Mucosa of descending colon (tissue), 3 donors: Measurements from ENCODE around the gene RPRD1B. TPM values are rescaled to one million over a fixed set of nuclear protein-coding genes. Genes with fewer than 3 reads are reported as not detected.
A peak's percentile ranks its signal among the peaks of the same experiment; 100 is the strongest.

Source experiments
- ATAC-seq: fragments of 200-7000 bp; cut with Tn5 transposase; one replicate; pipeline ENCODE4 v1.9.1; 2020; ENCODE audit warnings: mild to moderate bottlenecking, moderate library complexity
- DNase-seq, 3 donors: peaks; one replicate each; pipeline ENCODE4 v3.0.0-alpha.2; 2020
- H3K36me3 ChIP-seq: fragments of 200-600 bp; one replicate; pipeline ENCODE4 v1.8.0; 2021; ENCODE audit warnings: low read depth, mild to moderate bottlenecking
- H3K4me1 ChIP-seq: fragments of 200-600 bp; one replicate; pipeline ENCODE4 v1.8.0; 2021; ENCODE audit warnings: low read depth, mild to moderate bottlenecking
- H3K4me3 ChIP-seq: fragments of 200-600 bp; one replicate; pipeline ENCODE4 v1.8.0; 2021; ENCODE audit warnings: mild to moderate bottlenecking
- H3K9me3 ChIP-seq: fragments of 200-600 bp; one replicate; pipeline ENCODE4 v1.8.0; 2021; ENCODE audit warnings: mild to moderate bottlenecking
- intact Hi-C, 2 donors: fragments of 100-400 bp; cut with DNase I in 1 of 2; cut with micrococcal nuclease in 1 of 2; formaldehyde crosslinking; loops; one replicate each; pipeline versions ENCODE4 v1.11.0 to v1.11.1; 2022; cut with DNase I, micrococcal nuclease
- total RNA-seq, 3 donors: library from RNA; stranded (reverse); fragmentation: NEBNext Ultra II Directional in 2 of 3; extraction: Animal tissue kit (Norgen Biotek cat#: 25700) in 2 of 3; gene quantifications; one replicate each; pipeline versions ENCODE4 v1.2.1 to v1.2.4, GENCODE V29; 2021 to 2023
- TF ChIP-seq, protein P1 (sequence below): fragments of 200-600 bp; IDR thresholded peaks from one replicate; pipeline ENCODE4 v1.8.0; 2022; ENCODE audit warnings: antibody characterized with exemption, mild to moderate bottlenecking
- donor health status: DM: no; HTN: no; CAD: no; lungs with moderate emphysema.
- donor health status: DM: no; HTN: no; CAD: no.
- donor health status: DM: no; HTN: yes; CAD: no.

RPRD1B gene
- total RNA-seq, 3 donors from 2014 or later, result 28.2 to 36.3 (median 32.9) TPM

DNA sequence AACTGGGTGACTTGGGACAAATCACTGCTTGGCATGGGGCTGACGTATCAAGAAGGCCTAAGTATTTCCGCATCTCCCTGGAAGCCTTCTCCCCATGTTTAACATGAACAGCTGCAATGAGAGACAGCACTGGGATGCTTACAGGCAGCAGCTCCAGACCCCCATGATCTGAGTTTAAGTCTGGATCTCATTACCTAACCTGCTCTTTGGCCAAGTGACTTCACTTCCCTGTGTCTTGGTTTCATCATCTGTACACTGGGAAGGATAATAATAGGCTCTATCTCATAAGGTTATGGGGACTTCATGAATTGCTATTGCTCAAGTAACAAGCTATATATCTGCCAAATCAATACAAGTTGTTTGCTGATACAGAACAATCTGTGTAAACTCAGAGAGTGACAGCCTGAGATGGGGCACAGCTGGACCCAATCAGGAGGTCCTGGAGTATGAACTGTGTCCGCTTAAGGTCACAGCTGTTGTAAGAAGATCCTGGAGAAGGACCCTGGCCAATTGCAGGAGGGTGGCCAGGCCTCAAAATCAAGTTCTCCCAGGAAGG lies 75.5 kb downstream of the RPRD1B start:
- intact Hi-C loops, result no loop called here
- Histone ChIP-seq H3K4me3 (no peak overlapping the region), H3K4me1 (peaks cover 21% of the 10 kb centered on the region), H3K36me3 (no peaks in the 10 kb centered on the region), H3K9me3 (no peaks in the 10 kb centered on the region)
- TF ChIP-seq, protein P1, sequence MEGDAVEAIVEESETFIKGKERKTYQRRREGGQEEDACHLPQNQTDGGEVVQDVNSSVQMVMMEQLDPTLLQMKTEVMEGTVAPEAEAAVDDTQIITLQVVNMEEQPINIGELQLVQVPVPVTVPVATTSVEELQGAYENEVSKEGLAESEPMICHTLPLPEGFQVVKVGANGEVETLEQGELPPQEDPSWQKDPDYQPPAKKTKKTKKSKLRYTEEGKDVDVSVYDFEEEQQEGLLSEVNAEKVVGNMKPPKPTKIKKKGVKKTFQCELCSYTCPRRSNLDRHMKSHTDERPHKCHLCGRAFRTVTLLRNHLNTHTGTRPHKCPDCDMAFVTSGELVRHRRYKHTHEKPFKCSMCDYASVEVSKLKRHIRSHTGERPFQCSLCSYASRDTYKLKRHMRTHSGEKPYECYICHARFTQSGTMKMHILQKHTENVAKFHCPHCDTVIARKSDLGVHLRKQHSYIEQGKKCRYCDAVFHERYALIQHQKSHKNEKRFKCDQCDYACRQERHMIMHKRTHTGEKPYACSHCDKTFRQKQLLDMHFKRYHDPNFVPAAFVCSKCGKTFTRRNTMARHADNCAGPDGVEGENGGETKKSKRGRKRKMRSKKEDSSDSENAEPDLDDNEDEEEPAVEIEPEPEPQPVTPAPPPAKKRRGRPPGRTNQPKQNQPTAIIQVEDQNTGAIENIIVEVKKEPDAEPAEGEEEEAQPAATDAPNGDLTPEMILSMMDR, result no peak
- peak; percentile 34 for ATAC-seq
- DNase-seq, result peak in 1 of 3 donors; percentile 39

DNA sequence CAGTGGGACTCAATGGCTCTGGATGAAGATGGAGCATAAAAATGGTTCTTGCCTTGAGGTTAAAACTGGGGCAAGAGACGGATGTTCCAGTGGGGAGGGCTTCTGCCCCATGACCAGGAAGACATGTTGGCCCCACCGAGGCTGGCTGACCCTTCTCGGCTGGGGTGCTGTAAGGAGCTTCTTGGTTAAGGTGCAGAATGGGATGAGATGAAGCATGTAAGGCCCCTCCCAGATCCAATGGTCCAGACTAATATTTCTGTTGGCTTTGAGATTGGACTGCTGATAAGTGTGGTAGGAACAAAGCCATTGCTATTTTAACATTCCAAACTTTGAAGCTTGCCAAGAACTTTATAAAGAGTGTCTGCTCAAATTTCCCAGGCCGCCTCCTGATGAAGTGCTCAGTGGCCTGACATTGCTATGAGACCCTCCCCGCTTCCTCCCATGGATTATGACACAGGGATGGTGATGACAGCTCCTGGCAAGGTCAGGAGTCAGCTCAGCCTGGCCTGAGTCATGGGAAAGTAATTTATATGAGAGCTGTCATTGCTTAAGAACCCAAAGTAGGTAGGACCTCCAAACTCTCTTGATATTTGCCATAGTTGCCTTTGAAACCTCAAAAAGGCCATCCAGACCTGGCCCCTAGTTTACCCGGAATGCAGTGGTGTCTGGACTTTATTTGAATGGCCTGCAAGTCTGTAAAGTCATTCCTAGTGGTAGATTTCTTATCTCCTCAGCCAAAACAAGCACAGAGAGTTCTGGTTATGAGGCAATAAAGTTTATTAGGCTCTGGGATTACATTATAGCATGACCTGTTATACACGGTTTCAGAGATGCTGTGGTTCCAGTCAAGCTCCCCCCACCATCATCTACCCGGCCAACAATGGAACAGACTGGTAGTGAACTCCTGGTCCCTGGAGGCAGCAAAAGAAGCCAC lies 76.3 kb downstream of the RPRD1B start:
- peak in 1 of 3 donors; percentile 40 for DNase-seq
- peak; percentile 90 for ATAC-seq
- Histone ChIP-seq H3K4me1 (peaks cover 21% of the 10 kb centered on the region), H3K9me3 (no peaks in the 10 kb centered on the region), H3K36me3 (no peaks in the 10 kb centered on the region), H3K4me3 (no peak overlapping the region)
- TF ChIP-seq, protein P1, result no peak
- intact Hi-C loops, result no loop called here

DNA sequence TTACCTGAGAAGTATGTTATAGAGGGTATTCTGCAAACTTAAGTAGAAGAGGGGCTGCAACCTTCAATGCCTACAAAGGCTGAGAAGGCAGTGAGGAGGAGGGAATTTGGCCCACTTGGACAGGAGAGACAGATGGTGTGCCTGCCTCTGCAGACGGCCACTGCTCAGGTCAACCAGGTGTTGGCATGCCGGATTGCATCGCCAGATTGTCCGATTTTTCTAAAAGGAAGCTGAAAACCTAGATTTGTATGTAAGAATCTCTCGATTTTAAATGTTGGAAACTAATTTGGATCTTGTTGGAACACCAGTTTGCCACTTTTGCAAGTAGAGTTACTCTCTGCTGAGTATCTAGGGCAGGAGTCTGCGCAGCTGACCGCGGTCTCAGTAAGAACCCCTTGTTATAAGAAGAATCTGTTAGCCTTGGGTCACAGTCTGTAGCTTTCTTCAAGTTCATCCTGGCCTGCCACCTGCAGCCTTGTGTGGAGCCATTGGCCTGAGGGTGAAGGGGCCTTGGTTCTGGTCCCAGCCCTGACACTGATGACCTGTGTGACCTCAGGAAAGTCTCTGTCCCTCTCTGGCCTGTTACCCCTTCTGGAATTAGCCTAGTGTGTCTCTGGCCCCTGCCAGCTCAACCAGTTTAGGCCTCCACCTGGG lies 77.1 kb downstream of the RPRD1B start:
- H3K9me3 ChIP-seq, result no peaks in the 10 kb centered on the region
- TF ChIP-seq, protein P1, result no peak
- intact Hi-C loops, result no loop called here
- ATAC-seq, result peak; percentile 5
- H3K36me3 ChIP-seq, result no peaks in the 10 kb centered on the region
- DNase-seq, result no peak
- no peak overlapping the region for H3K4me3 ChIP-seq
- H3K4me1 ChIP-seq, result peaks cover 21% of the 10 kb centered on the region

- DNase-seq (no peak), ATAC-seq (no peak)
- Histone ChIP-seq H3K36me3 (no peaks in the 10 kb centered on the region), H3K4me1 (peaks cover 21% of the 10 kb centered on the region), H3K9me3 (no peaks in the 10 kb centered on the region), H3K4me3 (no peak overlapping the region)
- TF ChIP-seq, protein P1, result no peak
- intact Hi-C loops, result no loop called here
These were observed 78.1 kb downstream of the RPRD1B start for GRCh38 chr20:38111366-38112232.
